CD14-positive monocyte (primary cell): ENCODE measurements around the gene TTLL11. TPM values are rescaled to one million over a fixed set of nuclear protein-coding genes. Genes with fewer than 3 reads are reported as not detected.

Experiments
- DNase-seq, 3 donors: peaks; one replicate each; pipeline ENCODE4 v3.0.0-alpha.2; 2011 to 2022
- H2AFZ ChIP-seq: 2 replicates; pipeline ENCODE4 v1.6.0; 2012; ENCODE audit warnings: mild to moderate bottlenecking, low read depth, low read length, inconsistent platforms; ENCODE audit not compliant: insufficient read depth, poor library complexity, severe bottlenecking
- H3K27ac ChIP-seq, 2 donors: 1 replicate in 1 of 2; 2 replicates in 1 of 2; pipeline ENCODE4 v1.5.1; 2012 to 2013; ENCODE audit warnings: low read length in 2 of 2, control low read depth in 1 of 2, inconsistent platforms in 1 of 2, low read depth in 1 of 2, mild to moderate bottlenecking in 1 of 2
- H3K27me3 ChIP-seq, 2 donors: one replicate each; pipeline versions ENCODE4 v1.6.0 to v1.6.1; 2011 to 2013; ENCODE audit warnings: low read length in 2 of 2; ENCODE audit not compliant: control insufficient read depth in 2 of 2, insufficient read depth in 2 of 2
- H3K36me3 ChIP-seq, 2 donors: replicated peaks in 1 of 2; 1 replicate in 1 of 2; 2 replicates in 1 of 2; pipeline versions ENCODE4 v1.5.1 to v1.6.1; 2012 to 2013; ENCODE audit warnings: low read length in 2 of 2, control low read depth in 1 of 2, inconsistent platforms in 1 of 2, mild to moderate bottlenecking in 1 of 2; ENCODE audit not compliant: insufficient read depth in 2 of 2, control insufficient read depth in 1 of 2
- H3K4me1 ChIP-seq, 2 donors: 1 replicate in 1 of 2; 2 replicates in 1 of 2; pipeline versions ENCODE4 v1.5.1 to v1.6.1; 2012 to 2013; ENCODE audit warnings: low read length in 2 of 2, control low read depth in 1 of 2, inconsistent platforms in 1 of 2, mild to moderate bottlenecking in 1 of 2, moderate library complexity in 1 of 2; ENCODE audit not compliant: insufficient read depth in 2 of 2, control insufficient read depth in 1 of 2
- H3K4me2 ChIP-seq: replicated peaks from 2 replicates; pipeline ENCODE3; 2012; ENCODE audit warnings: low read length, moderate library complexity, mild to moderate bottlenecking; ENCODE audit not compliant: poor library complexity, severe bottlenecking; ENCODE audit errors: extremely low read depth
- H3K4me3 ChIP-seq, 3 experiments: fragments of 200-600 bp in 1 of 3; sonication (generic) in 1 of 3; replicated peaks in 1 of 3; 1 replicate in 2 of 3; 2 replicates in 1 of 3; pipeline ENCODE4 v1.5.1; 2011 to 2013; ENCODE audit warnings: low read length in 3 of 3, mild to moderate bottlenecking in 3 of 3, control low read depth in 2 of 3, low read depth in 2 of 3, inconsistent platforms in 1 of 3, moderate library complexity in 1 of 3
- H3K79me2 ChIP-seq: 2 replicates; pipeline ENCODE4 v1.6.0; 2012; ENCODE audit warnings: mild to moderate bottlenecking, control low read depth, inconsistent platforms, low read length, moderate library complexity; ENCODE audit not compliant: insufficient read depth
- H3K9ac ChIP-seq: 2 replicates; pipeline ENCODE4 v1.6.0; 2017; ENCODE audit warnings: low read length, mild to moderate bottlenecking; ENCODE audit not compliant: insufficient read depth, poor library complexity, severe bottlenecking
- H3K9me3 ChIP-seq, 2 donors: replicated peaks in 1 of 2; 1 replicate in 1 of 2; 2 replicates in 1 of 2; pipeline versions ENCODE4 v1.5.1 to v1.6.1; 2012 to 2013; ENCODE audit warnings: low read length in 2 of 2, control low read depth in 1 of 2; ENCODE audit not compliant: control insufficient read depth in 1 of 2, insufficient read depth in 1 of 2
- H4K20me1 ChIP-seq: 2 replicates; pipeline ENCODE4 v1.6.0; 2012; ENCODE audit warnings: mild to moderate bottlenecking, low read length, control low read depth, moderate library complexity; ENCODE audit not compliant: insufficient read depth
- H3K27ac Mint-ChIP-seq, 7 donors: one replicate each; pipeline ENCODE4 v1.8.0; 2020; ENCODE audit warnings: mild to moderate bottlenecking in 7 of 7, mixed read lengths in 7 of 7, moderate library complexity in 6 of 7, inconsistent platforms in 2 of 7
- H3K27me3 Mint-ChIP-seq, 3 donors: one replicate each; pipeline ENCODE4 v1.8.0; 2021 to 2022; ENCODE audit warnings: low read depth in 3 of 3, mild to moderate bottlenecking in 3 of 3, mixed read lengths in 3 of 3, moderate library complexity in 3 of 3, inconsistent platforms in 1 of 3
- H3K36me3 Mint-ChIP-seq, 2 donors: one replicate each; pipeline ENCODE4 v1.8.0; 2020; ENCODE audit warnings: mixed read lengths in 2 of 2, inconsistent platforms in 1 of 2, mild to moderate bottlenecking in 1 of 2
- H3K4me1 Mint-ChIP-seq: one replicate; pipeline ENCODE4 v1.8.0; 2020; ENCODE audit warnings: mild to moderate bottlenecking, mixed read lengths
- H3K4me3 Mint-ChIP-seq, 2 donors: one replicate each; pipeline ENCODE4 v1.8.0; 2020; ENCODE audit warnings: mild to moderate bottlenecking in 2 of 2, mixed read lengths in 2 of 2, moderate library complexity in 1 of 2
- H3K9me3 Mint-ChIP-seq, 7 donors: one replicate each; pipeline ENCODE4 v1.8.0; 2020 to 2022; ENCODE audit warnings: mixed read lengths in 7 of 7, mild to moderate bottlenecking in 6 of 7, moderate library complexity in 6 of 7, inconsistent platforms in 2 of 7
- WGBS: methylation state at CpG from one replicate; pipeline ENCODE4 v1.1.5; 2013; ENCODE audit warnings: missing lambda C conversion rate; ENCODE audit not compliant: insufficient coverage; 5-methylcytosine and 5-hydroxymethylcytosine counted together
- intact Hi-C, 2 donors: fragments of 100-400 bp; cut with micrococcal nuclease; formaldehyde crosslinking; loops; one replicate each; pipeline versions ENCODE4 v1.15.0 to v1.15.1; 2023
- polyA plus RNA-seq, 3 donors: library from polyadenylated mRNA; depleted of rRNA in 1 of 3; unstranded in 2 of 3; stranded (reverse) in 1 of 3; fragments of 300-500 nt in 2 of 3; fragments of >200 nt in 1 of 3; fragmentation: Illumina TruSeq in 2 of 3; gene quantifications; 1 replicate in 2 of 3; 2 replicates in 1 of 3; pipeline ENCODE4 v1.2.3, GENCODE V29; 2012 to 2021
- TF ChIP-seq, protein P1 (sequence below): fragments of 200-600 bp; IDR thresholded peaks from one replicate; pipeline ENCODE4 v1.8.0; 2022; ENCODE audit warnings: antibody characterized with exemption, mild to moderate bottlenecking

TTLL11 gene
- polyA plus RNA-seq, 3 donors: 2.9 to 3.5 (median 3.1) TPM

DNA sequence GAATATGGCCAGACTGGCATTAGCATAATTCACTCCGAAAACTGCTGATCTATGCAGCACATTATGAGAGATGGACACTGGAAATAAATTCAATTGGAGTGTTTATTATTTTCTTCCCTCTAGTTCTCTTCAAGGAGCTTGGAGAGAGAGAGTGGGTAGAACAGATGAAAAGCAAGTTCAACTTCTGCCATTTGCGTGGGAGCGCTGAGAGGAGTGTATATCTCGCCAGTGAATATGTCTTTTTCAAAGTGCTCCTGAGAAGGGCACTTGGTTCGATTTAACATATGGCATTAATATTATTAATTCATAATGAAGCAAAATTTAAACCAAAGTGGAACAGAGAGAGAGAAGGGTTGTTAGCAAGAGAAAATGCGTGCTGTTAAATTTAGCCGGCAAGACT lies 227.2 kb downstream of the TTLL11 start:
- TF ChIP-seq, protein P1, sequence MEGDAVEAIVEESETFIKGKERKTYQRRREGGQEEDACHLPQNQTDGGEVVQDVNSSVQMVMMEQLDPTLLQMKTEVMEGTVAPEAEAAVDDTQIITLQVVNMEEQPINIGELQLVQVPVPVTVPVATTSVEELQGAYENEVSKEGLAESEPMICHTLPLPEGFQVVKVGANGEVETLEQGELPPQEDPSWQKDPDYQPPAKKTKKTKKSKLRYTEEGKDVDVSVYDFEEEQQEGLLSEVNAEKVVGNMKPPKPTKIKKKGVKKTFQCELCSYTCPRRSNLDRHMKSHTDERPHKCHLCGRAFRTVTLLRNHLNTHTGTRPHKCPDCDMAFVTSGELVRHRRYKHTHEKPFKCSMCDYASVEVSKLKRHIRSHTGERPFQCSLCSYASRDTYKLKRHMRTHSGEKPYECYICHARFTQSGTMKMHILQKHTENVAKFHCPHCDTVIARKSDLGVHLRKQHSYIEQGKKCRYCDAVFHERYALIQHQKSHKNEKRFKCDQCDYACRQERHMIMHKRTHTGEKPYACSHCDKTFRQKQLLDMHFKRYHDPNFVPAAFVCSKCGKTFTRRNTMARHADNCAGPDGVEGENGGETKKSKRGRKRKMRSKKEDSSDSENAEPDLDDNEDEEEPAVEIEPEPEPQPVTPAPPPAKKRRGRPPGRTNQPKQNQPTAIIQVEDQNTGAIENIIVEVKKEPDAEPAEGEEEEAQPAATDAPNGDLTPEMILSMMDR: no peak
- Histone ChIP-seq H4K20me1 (no peaks in the 10 kb centered on the region), H3K9me3 (no peaks in the 10 kb centered on the region), H3K27me3 (no peaks in the 10 kb centered on the region), H3K9ac (no peak overlapping the region), H3K4me3 (no peak overlapping the region), H3K36me3 (no peaks in the 10 kb centered on the region), H3K79me2 (no peaks in the 10 kb centered on the region), H3K27ac (no peak overlapping the region), H3K4me2 (no peak overlapping the region), H3K4me1 (no peaks in the 10 kb centered on the region), H2AFZ (no peak overlapping the region)
- H3K36me3 Mint-ChIP-seq: no peaks in the 10 kb centered on the region
- H3K4me3 Mint-ChIP-seq: no peak overlapping the region
- H3K27me3 Mint-ChIP-seq: peaks cover 2 to 4% (median 3%) of the 10 kb centered on the region in 3 donors
- no peak overlapping the region for H3K27ac Mint-ChIP-seq
- DNase-seq: no peak
- intact Hi-C loops: no loop called here
- H3K4me1 Mint-ChIP-seq: no peaks in the 10 kb centered on the region
- 92% methylated on average over 2 of the region's 7 CpGs for whole genome bisulfite sequencing
- peaks cover 0 to 4% (median 0%) of the 10 kb centered on the region in 7 donors for H3K9me3 Mint-ChIP-seq

DNA sequence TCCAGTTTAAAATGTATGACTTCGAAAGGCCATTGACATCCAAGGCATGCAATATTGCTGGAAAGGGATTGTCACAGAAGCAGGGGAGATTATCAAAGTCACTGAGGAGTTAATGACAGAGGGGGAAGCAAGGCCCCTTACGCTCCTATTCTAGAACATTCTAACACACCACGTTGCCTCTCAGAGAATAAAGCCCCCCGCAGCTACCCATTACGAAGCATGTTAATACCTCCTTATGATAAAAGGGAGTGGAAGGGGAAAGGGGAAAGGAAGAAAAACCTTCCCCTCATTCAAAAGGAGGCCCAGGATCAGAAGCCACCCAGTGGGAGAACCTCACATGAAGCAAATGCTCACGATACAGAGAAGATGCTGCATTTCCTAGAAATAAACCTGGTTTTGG lies 228.0 kb downstream of the TTLL11 start:
- Mint-ChIP-seq H3K27me3 (peaks cover 2 to 4% (median 3%) of the 10 kb centered on the region in 3 donors), H3K36me3 (no peaks in the 10 kb centered on the region), H3K27ac (no peak overlapping the region), H3K4me3 (no peak overlapping the region), H3K9me3 (peaks cover 0 to 4% (median 0%) of the 10 kb centered on the region in 7 donors), H3K4me1 (no peaks in the 10 kb centered on the region)
- H3K27me3 ChIP-seq: no peaks in the 10 kb centered on the region
- no peak for DNase-seq
- no peak overlapping the region for H2AFZ ChIP-seq
- no peak overlapping the region for H3K4me2 ChIP-seq
- H3K4me1 ChIP-seq: no peaks in the 10 kb centered on the region
- no peaks in the 10 kb centered on the region for H3K9me3 ChIP-seq
- H3K4me3 ChIP-seq: no peak overlapping the region
- no peak overlapping the region for H3K9ac ChIP-seq
- H3K36me3 ChIP-seq: no peaks in the 10 kb centered on the region
- TF ChIP-seq, protein P1: no peak
- WGBS: 82% methylated on average over 1 of the region's 6 CpGs
- no peaks in the 10 kb centered on the region for H3K79me2 ChIP-seq
- intact Hi-C loops: no loop called here
- no peak overlapping the region for H3K27ac ChIP-seq
- H4K20me1 ChIP-seq: no peaks in the 10 kb centered on the region
